Bronchial epithelial cell (primary cell): Measurements from ENCODE around the gene CD244. TPM values are rescaled to one million over a fixed set of nuclear protein-coding genes. Genes with fewer than 3 reads are reported as not detected.

Experiments used
- DNase-seq: peaks from one replicate; pipeline ENCODE4 v3.0.0-alpha.2; 2010; ENCODE audit warnings: low read depth
- FAIRE-seq: peaks from 2 replicates; lab custom pipeline; 2011; peaks lifted over from hg19 to GRCh38; lab: Jason Lieb, UNC
- H3K27me3 ChIP-seq: 2 replicates; pipeline ENCODE4 v1.5.1; 2011; ENCODE audit warnings: low read length; ENCODE audit not compliant: control insufficient read depth, insufficient read depth
- H3K36me3 ChIP-seq: 2 replicates; pipeline ENCODE4 v1.5.1; 2011; ENCODE audit warnings: low read length; ENCODE audit not compliant: control insufficient read depth, insufficient read depth
- H3K4me3 ChIP-seq: 2 replicates; pipeline ENCODE4 v1.5.1; 2011; ENCODE audit warnings: mild to moderate bottlenecking, low read depth, low read length, control low read depth
- CTCF ChIP-seq: IDR thresholded peaks from 2 replicates; pipeline ENCODE4 v1.5.1; 2011; ENCODE audit warnings: mild to moderate bottlenecking, moderate library complexity, low read length, control low read depth, inconsistent platforms; ENCODE audit not compliant: insufficient read depth, severe bottlenecking
- total RNA-seq: library from RNA; depleted of rRNA; stranded (reverse); fragments of >200 nt; gene quantifications from 2 replicates; pipeline ENCODE4 v1.2.1, GENCODE V29; 2014

The CD244 gene
- total RNA-seq, 1 donor from 2014 or later: under 0.01 TPM

DNA sequence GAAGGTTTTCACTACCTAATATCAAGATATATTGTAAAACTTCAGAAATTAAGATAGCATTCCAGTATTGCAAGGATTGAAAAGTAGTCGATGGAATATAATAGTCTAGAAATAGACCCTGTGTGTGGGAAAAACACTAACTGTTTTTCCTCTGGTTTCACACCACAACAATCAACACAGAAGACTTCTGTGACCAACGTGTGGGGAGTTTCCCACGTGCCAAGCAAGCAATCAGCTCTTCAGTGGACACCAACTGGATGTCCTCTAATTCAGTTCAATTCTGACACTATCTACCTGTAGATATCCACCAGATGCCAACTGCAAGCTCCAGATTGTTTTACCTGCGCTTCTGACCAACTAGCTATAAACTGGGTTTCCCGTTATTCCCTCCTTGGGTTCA, 12.1 kb downstream of the CD244 start:
- no peak overlapping the region for H3K4me3 ChIP-seq
- DNase-seq: no peak
- no peaks in the 10 kb centered on the region for H3K36me3 ChIP-seq
- no peaks in the 10 kb centered on the region for H3K27me3 ChIP-seq
- TF ChIP-seq CTCF: no peak
- FAIRE-seq: no peak

- no peak overlapping the region for H3K4me3 ChIP-seq
- FAIRE-seq: no peak
- H3K36me3 ChIP-seq: no peaks in the 10 kb centered on the region
- DNase-seq: no peak
- TF ChIP-seq CTCF: no peak
- no peaks in the 10 kb centered on the region for H3K27me3 ChIP-seq
Observed at GRCh38 chr1:160846281-160846680, 16.4 kb downstream of the CD244 start.

DNA sequence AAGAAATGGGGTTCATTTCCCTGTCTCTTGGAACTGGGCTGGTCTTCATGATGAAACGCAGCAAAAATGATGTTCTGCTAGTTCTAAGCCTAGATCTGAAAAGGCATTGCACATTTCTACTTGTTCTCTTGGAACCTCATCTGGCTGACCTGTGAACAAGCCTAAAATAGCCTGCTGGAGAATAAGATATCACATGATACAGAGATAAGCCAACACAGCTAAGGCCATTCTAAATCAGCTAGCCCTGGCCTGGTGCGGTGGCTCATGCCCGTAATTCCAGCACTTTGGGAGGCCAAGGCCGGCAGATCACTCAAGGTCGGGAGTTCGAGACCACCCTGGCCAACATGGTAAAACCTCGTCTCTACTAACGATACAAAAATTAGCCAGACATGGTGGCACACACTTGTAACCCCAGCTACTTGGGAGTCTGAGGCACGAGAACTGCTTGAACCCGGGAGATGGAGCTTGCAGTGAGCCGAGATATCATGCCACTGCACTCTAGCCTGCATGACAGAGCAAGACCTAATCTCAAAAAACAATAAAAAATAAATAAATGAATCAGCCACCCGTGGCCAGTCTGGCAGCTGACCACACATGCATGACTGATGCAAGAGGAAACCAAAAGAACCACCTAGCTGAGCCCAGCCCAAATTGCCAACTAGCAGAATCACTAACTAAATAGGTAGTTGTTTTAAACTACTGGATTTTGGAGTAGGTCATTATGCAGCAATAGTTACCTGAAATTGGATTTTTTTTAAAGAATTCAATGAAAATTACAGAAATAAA, 18.0 kb downstream of the CD244 start:
- DNase-seq: peak; percentile 35

DNA sequence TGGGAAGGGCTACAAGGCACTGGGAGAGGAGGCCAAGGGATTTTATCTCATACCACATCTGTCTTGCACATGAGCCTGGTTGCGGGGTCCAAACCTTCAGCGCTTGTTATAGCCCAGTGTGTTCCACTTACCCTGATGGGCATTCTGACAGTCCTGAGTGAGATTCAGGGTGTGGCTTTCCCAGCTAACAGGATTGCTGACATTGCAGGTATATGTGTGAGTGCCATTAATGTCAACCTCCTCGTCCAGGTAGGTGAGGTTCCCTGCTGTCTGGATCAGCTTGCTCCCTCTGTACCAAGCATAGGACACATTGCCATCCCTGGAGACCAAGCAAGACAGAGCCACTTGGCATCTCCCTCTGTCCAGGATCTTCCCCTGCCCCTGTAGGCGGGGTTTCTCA, 21.6 kb downstream of the CD244 start:
- Histone ChIP-seq H3K4me3 (no peak overlapping the region), H3K27me3 (no peaks in the 10 kb centered on the region), H3K36me3 (no peaks in the 10 kb centered on the region)
- no peak for TF ChIP-seq CTCF
- DNase-seq: no peak
- no peak for FAIRE-seq

More for the DNA sequence above, 18.0 kb downstream of the CD244 start:
- no peaks in the 10 kb centered on the region for H3K36me3 ChIP-seq
- TF ChIP-seq CTCF: no peak
- H3K27me3 ChIP-seq: no peaks in the 10 kb centered on the region
- no peak for FAIRE-seq
- no peak overlapping the region for H3K4me3 ChIP-seq

- H3K36me3 ChIP-seq: no peaks in the 10 kb centered on the region
- TF ChIP-seq CTCF: no peak
Observed at GRCh38 chr1:160839746-160840145, 22.9 kb downstream of the CD244 start.

More at GRCh38 chr1:160839746-160840145, 22.9 kb downstream of the CD244 start:
- FAIRE-seq (no peak), DNase-seq (no peak)
- Histone ChIP-seq H3K27me3 (no peaks in the 10 kb centered on the region), H3K4me3 (no peak overlapping the region)
